ENCODE data around the gene IPP. TPM values are rescaled to one million over a fixed set of nuclear protein-coding genes. Genes with fewer than 3 reads are reported as not detected.
"Not testable (repeated sequence)": the region's sequence is repeated elsewhere in the genome, so short reads cannot be mapped to it uniquely, and the experiment has no call there.

The IPP gene
- total RNA-seq, 1 donor from 2014 or later, result 15.2 TPM

GRCh38 chr1:45684402-45684801, 66.1 kb downstream of the IPP start:
- DNase-seq (ENCODE audit: low spot score), result no peak

GRCh38 chr1:45682942-45683341, 67.5 kb downstream of the IPP start:
- no peak for DNase-seq (ENCODE audit: low spot score)

GRCh38 chr1:45679123-45679522, 71.3 kb downstream of the IPP start:
- peak; percentile 40 for DNase-seq (ENCODE audit: low spot score)

DNA sequence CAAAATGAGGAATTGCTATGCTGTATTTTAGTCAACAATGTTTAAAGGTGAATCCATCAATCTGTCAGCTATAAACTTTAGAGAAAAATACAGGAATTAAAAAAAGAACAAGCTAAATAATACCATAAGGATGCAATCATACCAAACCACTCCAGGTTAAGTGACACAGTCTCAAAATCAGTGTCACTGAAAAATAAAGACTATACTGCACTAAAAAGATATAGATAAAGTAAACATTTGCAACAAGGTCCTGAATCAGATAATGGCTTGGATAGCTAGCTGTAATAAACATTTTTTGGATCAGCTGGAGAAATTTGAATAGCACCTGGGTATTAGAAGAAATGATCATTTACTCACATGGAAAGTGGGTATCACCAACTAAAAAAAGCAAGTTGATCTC, 72.0 kb downstream of the IPP start:
- DNase-seq (ENCODE audit: low spot score), result no peak

DNA sequence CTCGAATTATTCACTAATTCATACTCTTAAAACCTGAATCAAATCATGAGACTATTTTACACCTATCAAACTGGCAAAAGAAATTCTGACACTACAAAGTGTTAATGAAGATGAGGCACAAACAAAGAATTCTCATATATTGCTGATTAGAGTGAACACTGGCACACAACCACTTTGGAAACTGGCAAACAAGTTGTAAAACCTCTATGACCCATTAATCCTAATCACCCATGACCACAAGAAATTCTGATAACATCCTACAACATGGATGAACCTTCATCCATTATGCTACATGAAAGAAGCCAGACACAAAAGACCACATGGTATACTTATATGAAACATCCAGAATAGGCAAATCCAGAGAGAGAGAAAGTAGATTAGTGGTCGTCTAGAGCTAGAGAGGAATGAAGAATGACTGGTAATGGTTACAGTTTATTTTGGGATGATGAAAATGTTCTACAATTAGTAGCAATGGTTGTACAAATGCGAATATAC, 72.7 kb downstream of the IPP start:
- DNase-seq (ENCODE audit: low spot score), result no peak

DNA sequence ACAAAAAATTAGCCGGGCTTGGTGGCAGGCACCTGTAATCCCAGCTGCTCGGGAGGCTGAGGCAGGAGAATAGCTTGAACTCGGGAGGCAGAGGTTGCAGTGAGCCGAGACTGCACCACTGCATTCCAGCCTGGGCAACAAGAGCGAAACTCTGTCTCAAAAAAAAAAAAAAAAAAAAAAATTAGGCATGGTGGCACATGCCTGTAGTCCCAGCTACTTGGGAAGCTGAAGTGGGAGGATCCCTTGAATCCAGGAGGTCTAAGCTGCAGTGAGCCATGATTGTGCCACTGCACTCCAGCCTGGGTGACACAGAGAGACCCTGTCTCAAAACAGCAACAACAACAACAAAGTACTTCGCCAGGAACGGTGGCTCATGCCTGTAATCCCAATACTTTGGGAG, 73.9 kb downstream of the IPP start:
- not testable (repeated sequence) for DNase-seq (ENCODE audit: low spot score)

GRCh38 chr1:45674478-45674877, 76.0 kb downstream of the IPP start:
- DNase-seq (ENCODE audit: low spot score), result no peak

- DNase-seq (ENCODE audit: low spot score), result no peak
Observed at GRCh38 chr1:45673956-45674355, 76.5 kb downstream of the IPP start.

DNA sequence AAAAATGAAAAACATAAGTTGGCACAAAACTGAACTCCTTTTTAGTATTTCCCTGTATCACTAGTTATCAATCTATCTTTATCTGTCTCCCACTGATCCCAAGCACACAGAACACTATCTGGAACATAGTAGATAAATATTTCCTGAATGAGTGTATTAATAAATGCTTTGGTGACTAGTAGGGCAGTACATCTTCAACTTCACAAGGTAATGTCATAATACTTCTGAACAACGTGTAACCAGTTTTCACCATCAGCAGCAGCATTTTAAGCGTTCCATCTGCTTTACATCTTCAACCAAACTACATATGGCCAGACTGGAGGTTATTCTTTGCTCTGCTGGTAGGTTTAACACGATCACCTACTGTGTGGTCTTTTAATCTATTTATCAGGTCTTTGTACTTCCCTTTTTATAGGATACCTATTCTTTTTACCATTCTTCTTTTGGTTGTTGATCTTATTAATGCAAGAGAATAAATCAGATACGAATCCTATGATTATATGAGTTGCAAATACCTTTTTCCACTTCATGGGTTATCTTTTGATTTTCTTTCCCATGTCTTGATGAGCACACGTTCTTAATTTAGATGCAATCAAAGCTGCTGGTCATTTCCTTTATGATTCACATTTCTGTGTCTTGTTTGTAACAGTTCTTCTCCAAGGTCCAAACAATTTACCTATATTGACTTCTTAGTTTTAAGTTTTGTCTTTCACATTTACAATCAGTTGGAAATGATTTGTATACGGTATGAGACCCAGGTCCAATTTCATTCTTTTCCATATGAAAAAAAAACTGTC, 80.4 kb downstream of the IPP start:
- DNase-seq (ENCODE audit: low spot score), result no peak

- no peak for DNase-seq (ENCODE audit: low spot score)
Observed at GRCh38 chr1:45669379-45669778, 81.1 kb downstream of the IPP start.

DNA sequence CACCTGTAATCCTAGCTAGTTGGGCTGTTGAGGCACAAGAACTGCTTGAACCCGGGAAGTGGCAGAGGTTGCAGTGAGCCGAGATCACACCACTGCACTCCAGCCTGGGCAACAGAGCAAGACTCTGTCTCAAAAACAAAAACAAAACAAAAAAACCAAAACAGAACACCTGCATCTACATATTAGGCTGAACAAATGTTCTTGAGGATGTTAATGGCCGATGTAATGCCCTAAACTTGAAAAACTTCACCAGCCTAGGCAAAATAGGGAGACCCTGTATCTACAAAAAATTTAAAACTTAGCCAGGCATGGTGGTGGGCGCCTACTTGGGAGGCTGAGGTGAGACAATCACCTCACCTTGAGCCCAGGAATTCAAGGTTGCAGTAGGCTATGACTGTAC, 81.9 kb downstream of the IPP start:
- no peak for DNase-seq (ENCODE audit: low spot score)

DNA sequence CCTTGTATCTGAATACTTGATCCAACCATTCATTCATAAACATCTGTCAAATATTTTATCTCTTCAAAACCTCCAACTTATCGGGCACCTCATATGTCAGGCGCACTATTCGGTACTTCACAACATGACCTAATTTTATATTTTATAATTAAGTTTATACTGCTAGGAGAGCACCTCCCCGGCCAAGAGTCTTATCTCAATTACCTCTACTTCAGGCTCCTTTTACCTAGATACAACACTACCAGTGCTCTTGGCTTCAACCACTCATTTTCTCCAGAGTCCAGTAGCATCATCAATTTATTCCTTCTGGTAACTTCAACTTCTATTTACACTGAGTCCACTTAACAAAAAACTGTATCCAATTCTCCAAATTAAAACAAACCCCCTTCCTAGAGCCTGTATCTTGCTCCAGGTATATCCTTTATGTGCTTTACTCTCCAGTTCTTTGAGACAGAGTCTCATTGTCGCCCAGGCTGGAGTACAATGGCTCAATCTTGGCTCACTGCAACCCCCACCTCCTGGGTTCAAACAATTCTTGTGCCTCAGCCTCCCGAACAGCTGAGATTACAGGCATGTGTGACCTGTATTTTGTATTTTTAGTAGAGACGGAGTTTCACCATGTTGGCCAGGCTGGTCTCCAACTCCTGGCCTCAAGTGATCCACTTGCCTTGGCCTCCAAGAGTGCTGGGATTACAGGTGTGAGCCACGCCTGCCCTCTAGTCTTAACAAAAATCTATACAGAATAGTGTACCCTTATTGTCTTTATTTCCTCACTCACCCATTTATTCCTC, 82.9 kb downstream of the IPP start:
- no peak for DNase-seq (ENCODE audit: low spot score)

DNA sequence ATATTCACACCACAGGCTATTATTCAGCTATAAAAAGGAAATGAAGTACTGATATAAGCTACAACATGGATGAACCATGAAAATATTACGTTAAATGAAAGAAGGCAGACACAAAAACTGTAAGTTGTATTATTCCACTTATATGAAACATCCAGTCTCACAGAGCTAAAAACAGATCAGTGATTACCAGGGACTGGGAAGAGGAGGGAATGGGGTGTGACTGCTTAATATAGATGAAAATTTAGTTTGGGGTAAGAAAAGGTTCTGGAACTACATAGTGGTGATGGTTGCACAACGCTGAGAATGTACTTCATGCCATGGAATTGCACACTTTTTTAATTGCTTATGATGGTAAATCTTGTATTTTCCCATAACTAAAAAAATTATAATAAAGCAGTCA, 83.6 kb downstream of the IPP start:
- no peak for DNase-seq (ENCODE audit: low spot score)

DNA sequence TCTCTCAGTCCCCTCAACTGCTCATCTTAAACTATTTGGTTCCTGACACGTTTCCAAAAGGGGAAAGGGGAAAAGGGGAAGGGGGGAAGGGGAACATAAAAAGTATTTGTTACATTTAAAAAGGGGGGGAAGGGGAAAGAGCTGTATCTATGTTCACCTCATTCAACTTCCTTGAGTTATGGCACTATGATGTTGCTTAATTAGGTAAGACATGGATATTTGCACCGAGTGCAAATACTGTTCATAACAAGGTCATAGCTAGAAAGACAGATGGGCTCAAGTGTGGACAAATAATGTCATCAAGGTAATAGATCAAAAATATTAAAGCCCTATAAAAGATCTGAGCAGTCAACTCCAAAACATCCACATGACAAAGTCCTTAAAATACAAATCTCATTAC, 90.1 kb downstream of the IPP start:
- DNase-seq (ENCODE audit: low spot score), result no peak

DNA sequence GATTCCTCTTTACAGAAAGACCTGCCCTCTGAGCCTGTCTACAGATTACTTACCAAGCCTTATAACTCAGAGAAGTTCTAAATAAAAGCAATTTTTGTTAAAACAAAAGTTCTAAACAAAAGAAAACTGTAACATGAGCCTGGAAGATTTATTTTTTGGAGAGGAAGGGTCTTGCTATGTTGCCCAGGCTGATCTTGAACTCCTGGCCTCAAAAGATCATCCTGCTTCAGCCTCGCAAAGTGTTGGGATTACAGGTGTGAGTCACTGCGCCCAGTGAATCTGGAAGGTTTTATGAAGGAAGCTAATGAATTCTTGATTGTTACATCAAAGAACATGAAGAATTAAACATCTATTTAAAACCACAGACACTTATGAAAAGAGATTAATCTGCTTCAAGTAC, 91.2 kb downstream of the IPP start:
- DNase-seq (ENCODE audit: low spot score), result no peak

- no peak for DNase-seq (ENCODE audit: low spot score)
Observed at GRCh38 chr1:45658171-45658570, 92.3 kb downstream of the IPP start.

DNA sequence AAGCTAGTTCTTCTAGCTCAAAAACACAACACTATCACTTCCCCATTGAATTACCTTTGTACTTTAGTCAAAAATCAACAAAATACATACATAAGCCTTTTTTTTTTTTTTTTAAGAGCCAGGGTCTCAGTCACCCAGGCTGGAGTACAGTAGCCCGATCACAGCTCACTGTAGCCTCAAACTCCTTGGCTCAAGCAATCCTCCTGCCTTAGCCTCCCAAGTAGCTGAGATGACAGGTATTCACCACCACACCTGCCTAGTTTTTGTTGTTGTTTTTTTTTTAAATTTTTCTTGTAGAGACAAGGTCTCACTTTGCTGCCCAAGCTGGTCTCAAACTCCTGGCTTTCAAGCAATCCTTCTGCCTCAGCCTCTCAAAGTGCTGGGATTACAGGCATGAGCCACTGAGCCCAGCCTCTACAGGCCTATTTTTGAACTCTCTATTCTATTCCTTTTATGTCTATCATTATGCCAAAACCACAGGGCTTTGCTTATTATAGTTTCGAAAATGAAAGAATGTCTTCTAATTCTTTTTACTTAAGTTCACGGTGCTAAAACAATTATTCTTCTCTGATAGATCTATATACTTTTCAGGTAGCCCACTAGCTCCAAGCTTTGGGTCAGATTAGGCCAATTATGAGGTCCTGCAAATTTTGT, 93.8 kb downstream of the IPP start:
- no peak for DNase-seq (ENCODE audit: low spot score)

DNA sequence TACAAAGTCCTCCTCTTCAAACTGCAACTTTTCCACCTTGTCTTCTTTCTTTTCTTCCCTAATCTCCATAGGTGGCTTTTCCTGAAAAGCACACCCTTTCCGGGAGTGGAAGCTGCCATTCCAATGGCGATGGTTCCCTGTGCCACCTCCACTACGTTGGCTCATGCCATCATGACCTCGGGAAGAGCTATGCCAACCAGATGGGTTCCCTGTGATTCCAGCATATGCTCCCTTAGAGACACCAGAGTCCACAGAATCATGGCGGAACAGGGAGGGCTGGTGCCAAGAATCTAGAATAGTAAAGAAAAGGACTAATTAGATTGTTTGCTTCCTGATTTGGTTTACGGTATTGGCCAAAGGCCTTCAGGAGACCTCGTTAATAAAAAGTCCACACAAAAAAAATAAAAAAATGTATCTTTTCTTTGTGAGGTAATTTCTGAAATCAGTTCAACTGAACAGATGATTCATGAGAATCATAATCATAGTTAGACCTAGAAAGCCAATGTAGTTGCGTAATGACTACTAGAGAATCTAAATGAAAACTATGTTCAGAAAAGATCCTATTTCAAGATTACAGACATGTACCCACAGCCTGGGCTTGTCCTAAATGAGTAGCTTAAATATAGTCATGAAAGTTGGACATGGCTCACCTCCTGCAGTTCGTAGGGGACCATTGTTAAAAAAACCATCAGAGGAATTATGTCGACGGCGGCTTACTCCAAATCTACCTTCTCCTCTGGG, 95.7 kb downstream of the IPP start:
- no peak for DNase-seq (ENCODE audit: low spot score)

Measured in umbilical cord (tissue), 2 donors.